GM18858 (cell line): ENCODE results near the gene CERK.
"Not testable (repeated sequence)": the region's sequence is repeated elsewhere in the genome, so short reads cannot be mapped to it uniquely, and the experiment has no call there.

Source experiments
- ATAC-seq: cut with Tn5 transposase; IDR thresholded peaks from one replicate; pipeline ENCODE4 v1.9.1; 2021; ENCODE audit not compliant: unreplicated experiment

CERK gene

DNA sequence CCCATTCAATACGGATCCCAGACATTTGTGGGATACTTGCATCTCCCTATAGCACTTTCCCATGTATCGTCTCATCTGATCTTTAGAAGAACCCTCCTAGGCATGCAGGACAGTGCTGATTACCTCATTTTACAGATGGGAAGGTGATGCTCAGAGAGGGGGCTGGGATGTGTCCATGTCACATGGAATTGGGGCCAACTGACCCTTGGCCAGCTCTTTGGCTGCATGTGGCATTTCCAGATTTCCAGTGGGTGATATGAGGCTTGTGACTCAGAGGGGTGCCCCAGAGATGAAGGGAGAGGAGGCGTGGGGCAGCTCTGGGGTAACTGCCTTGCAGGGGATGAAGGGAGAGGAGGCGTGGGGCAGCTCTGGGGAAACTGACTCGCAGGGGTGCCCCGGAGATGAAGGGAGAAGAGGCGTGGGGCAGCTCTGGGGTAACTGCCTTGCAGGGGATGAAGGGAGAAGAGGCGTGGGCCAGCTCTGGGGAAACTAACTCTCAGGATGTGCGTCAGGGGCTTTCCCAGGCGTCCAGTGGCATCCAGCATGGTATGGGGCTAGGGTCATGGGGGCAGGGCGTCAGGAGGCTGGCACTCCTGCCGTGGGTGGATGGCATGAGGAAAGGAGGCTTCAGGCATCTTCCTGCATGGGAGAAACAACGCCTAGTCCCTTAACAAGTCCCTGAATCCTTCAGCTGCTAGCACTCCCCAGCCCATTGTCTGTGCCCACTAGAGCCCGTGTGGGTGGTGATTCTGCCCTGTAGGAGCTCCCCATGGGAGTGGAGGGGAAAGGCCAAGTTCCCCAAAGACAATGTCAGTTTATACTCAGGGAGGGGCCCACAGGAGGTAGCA is 11.9 kb upstream of the CERK start:
- ATAC-seq, result no peak

- no peak for ATAC-seq
Measured at GRCh38 chr22:46748908-46749675, 11.0 kb upstream of the CERK start.

GRCh38 chr22:46748206-46748907 is 10.3 kb upstream of the CERK start:
- no peak for ATAC-seq

DNA sequence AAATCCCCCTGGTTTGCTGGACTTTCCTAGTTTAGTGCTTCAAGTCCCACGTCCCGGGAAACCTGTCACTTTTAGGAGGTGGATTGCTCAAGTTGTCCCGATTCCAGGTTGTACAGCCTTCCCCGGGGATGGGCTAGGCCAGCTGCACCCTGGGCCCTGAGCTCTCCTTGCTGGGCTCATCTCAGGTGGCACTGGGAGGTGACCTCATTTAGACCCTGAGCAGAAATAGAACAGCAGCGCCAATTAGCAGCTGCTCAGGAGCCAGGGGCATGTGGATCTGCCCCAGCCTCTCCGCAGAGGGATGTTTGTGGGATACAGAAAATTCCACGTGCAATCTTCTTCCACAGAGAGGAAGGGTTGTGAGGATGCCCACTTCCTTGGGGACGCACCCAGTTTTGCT is 9.6 kb upstream of the CERK start:
- ATAC-seq, result no peak

GRCh38 chr22:46746620-46747019 is 8.6 kb upstream of the CERK start:
- ATAC-seq, result no peak

DNA sequence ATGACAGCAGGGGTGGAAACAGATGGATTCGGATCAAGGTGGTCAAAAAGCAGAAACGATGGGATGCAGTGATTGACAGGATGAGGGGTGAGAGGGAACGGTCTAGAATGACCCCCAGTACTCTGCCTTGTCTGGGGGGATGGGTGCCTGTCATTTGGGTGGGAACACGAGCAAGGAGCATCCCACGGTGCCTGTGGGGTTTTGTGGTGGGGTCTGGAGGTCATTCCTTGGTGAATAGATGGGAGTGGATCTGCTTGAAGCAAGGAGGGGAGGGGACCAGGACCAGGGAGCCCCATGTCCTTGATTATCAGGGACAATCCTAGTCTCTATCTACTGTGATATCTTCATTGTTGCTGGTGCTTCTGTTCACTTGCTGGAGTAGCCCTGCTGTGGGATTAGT is 8.1 kb upstream of the CERK start:
- ATAC-seq, result no peak

DNA sequence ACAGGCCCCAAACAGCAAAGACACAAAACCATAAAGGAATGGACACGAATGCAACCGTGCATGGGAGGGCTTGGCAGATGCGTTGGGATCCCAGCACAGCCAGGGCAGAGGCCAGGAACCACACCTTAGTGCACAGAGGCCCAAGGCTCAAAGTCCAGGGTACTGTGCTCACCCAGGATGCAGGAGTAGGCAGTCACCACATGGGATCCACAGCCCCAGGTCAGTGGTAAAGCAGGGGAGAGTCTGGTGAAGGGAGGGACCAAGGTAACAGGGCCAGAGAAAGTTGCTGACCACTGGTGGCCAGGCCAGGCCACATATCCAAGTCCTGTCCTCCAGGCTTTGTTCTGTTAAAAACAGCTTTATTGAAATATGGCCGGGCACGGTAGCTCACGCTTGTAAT is 6.5 kb upstream of the CERK start:
- ATAC-seq, result no peak

DNA sequence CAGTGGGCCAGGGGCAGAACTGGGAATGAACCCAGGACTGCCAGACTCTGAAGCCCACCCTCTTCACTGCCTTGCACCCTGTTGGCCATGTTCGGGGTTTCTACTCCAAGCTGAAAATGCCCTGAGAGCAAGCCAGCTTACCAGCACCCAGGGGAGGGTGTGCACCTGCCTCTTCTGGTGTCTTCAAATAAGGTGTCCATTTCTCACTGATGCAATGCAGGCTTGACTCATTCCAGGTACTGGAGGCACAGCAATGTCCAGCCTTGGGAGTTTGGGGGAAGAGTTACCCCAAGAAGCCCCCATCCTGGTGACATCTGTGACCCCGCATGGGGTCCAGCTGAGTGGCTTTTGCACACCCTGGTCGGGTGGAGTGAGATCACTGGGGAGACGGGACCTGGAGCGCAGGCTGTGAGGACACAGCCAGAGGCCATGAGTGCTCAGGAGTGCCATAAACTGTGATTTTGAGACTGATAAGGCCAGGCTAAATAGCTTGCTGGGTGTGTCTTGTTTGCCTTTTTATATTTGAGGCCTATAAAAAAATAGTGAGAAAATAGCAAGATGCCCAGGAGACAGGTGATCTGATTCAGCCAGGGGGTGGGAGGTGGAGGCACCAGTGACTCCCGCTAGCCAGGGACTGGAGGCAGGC is 4.6 kb upstream of the CERK start:
- no peak for ATAC-seq

- no peak for ATAC-seq
Measured at GRCh38 chr22:46741974-46742519, 4.0 kb upstream of the CERK start.

DNA sequence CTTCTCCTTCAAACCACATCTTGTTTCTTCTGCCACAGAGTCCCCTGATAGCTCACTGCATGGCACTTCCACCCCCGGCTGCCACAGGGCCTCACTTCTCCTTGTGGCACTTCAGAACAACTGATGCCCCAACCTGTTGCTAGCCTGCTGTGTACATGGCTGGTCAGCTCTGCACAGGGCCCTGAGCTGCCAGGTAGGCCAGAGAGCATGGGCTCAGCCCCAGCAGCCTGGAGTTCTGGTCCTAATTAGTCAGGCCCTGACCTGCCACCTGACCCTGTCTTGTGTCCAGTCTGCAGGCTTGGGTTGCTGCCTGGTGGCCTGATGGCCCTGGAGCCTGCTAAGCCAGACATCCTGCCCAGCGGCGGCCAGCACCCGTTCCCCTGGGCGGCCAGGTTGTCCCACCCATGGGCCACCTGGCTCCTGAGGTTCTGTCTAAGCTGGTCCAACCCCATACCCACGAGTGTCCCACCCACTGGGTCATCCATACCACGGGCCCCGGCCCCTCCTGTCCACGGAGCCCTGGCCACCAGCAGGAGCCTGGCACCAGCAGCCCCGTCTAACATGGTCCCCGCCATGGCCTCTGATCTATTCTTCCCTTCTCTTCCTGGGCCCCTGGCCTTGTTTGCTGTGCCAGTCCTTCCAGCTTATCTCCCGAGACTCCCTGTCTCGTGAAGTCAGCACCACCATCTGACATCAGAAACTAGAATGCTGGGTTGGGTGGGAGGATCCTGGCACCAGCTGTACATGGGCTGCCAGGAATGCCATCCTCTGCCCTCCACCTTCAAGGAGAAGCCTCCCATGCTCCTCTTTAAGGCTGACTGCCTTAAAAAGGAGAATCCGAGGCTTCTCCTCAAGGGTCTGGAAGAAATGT is 3.1 kb upstream of the CERK start:
- no peak for ATAC-seq

DNA sequence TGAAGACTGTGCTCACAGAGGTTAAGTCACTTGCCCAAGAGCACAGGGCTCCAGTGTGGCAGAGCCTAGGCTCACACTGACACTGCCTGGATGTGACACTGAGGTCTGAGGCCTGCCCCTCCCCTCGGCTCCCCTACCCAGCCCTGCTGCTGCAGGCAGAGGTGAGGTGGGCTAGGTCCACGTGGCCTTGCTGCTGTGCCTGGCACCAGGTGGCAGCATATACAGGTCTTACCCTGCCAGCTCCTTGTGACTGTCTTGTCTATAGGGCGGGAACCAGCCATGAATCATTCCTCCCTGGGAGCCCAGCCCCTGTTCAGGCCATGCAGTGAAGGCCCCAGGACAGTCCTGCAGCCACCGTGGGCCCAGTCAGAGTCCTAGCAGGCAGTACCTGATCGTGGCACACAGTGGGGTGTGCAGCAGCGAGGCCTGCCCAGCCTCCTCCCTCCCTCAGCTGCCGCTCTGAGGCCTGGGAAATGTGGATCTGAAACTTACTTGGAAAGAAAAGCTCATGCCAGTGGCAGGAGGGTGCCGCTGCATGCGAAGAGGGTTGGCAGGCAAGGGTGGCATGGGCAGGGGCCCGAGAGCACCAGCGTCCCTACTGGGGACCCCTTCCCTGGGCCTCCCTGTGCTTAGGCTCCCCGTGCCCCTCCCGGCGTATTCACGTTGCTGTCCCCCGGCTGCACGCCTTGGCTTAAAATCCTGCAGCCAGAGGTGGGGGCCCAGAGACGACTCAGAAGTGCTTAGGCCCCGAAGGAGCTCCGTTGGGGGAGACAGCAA is 1.2 kb upstream of the CERK start:
- no peak for ATAC-seq

DNA sequence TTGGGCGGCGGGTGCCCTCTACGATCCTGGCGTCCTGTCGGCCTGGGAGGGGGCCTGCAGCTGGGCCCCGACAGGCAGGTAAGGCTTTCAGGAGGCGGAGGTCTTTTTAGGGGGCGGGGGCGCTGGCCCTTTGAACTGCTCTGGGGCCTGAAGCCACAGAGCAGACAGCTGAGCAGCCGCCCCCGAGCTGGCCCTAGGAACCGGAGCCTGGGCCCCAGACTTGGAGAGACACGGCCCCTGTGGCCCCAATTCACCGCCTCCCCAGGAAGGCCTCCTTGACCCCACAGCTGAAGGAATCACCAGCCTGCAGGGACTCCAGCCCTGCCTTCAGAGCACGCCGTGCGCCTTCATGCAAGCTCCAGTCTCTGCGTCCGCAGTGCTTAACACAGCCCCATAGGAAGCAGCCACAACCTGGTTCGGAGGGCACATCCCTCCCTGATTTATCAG is 618 bp upstream of the CERK start:
- ATAC-seq, result no peak

DNA sequence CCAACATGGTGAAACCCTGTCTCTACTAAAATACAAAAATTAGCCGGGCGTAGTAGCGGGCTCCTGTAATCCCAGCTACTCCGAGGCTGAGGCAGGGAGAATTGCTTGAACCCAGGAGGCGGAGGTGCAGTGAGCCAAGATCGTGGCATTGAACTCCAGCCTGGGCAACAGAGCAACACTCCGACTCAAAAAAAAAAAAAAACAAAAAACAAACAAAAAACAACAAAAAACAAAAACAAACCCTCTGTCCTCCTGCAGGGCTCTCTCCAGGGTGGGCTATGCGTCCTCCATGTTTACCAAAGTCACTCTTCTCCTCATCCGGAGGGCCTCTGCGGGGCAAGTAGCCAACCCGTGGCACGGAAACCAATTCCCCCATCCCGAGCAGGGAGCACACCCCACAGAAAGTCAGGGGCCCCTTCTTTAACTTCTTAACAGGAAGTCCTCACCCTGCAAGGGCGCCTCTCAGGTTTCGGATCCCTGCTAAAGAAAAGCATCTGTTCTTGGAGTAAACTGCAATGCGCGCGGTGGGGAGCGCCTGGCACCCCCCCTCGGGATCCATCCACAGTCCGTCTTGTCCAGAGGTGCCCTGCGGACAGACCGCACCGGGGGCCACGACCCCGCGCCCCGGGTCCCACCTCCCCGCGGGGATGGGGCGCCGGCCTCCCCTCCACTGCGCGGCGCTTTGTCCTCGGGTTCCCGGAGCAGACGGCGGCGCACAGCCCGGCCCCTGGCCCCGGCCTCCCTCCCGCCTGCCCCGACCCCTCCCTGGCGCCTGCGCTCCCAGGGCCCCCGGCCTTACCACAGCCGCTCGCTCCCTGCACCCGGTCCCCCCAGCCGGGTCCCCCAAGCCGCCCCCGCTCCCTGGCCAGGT is 712 bp downstream of the CERK start:
- ATAC-seq, result no peak

DNA sequence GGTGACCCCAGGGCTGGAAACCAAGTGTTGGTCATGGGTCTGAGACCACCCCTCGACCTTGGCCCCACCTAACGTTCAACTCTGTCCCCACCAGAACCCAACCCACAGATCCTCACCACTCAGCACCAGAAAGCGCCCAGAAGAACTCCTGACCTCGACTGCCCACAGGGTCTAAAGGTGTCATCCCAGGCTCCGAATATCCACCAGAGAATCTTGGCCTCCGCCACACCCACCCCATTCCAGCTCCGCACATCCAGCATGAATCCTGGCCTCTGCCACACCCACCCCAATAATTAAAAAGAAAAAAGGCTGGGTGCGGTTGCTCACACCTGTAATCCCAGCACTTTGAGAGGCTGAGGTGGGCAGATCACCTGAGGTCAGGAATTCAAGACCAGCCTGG is 1.3 kb downstream of the CERK start:
- no peak for ATAC-seq

GRCh38 chr22:46735747-46736608 is 2.1 kb downstream of the CERK start:
- no peak for ATAC-seq

DNA sequence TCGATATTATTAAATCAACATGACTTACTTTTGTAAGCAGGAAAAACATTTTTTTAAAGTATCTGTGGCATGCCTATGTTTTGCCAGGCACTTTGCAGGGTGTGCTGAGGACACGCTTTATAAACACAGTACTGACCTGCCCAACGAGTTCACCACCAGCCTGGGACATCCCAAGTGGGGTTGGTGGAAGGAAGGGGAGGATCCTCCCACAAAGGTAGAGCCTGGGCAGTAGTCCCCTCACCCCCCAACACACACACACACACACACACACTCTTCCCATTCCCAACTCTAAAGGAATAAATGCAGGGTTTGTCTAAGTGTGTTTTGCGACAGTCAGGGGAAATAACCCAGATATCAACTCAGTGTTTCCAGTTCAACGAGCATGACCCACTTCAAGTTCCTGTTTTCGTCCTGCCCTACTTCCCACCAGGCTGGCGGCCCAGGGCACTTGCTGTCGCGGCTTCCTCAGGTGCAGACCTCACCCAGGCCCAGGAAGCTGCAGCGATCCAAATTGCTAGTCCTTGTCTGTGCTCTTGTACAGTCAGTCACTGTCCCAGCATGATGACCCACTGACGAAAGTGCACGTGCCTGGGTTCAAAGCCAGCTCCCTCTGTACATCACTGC is 3.1 kb downstream of the CERK start:
- no peak for ATAC-seq

- not testable (repeated sequence) for ATAC-seq
Measured at GRCh38 chr22:46734213-46734722, 3.8 kb downstream of the CERK start.
